Tongue (tissue), 2 donors: ENCODE data around the gene GPR6. TPM values are rescaled to one million over a fixed set of nuclear protein-coding genes. Genes with fewer than 3 reads are reported as not detected.

ENCODE experiments used
- DNase-seq: peaks from one replicate; pipeline ENCODE4 v3.0.0-alpha.2; 2015
- total RNA-seq: library from RNA; depleted of rRNA; stranded (reverse); fragments of >200 nt; gene quantifications from one replicate; pipeline ENCODE4 v1.2.3, GENCODE V29; 2014

The GPR6 gene
- 0.41 TPM for total RNA-seq

GRCh38 chr6:109978174-109979032, at the start of gene GPR6:
Gene GPR6 (plus strand): TSS chr6:109978311. CDS start chr6:109979113, 802 bp downstream.
- DNase-seq, result peak; percentile 87

- DNase-seq, result no peak
Observed at GRCh38 chr6:109934293-109934692, 43.8 kb upstream of the GPR6 start.

GRCh38 chr6:109939654-109940053, 38.5 kb upstream of the GPR6 start:
- DNase-seq, result no peak

GRCh38 chr6:109944448-109944847, 33.7 kb upstream of the GPR6 start:
- DNase-seq, result no peak

GRCh38 chr6:109945091-109945490, 33.0 kb upstream of the GPR6 start:
- no peak for DNase-seq

DNA sequence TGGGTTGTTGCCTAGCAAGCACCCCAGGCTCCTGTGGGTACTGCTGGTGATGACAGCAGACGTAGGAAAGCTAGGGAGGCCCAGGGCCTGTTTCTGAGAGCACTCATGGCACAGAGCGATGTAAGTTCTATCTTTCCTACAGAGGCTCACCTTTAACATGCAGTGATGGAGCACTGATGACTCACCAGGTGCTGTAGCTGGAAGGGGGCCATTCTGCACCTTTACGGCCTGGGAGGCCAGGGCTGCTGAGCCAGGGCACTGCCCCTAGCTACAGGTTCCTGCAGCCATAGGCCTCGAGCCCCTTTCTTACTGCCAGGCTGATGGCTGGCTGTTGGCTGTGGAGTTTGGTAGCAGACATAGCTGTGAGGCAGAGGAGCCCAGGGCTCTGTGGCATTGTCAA, 31.1 kb upstream of the GPR6 start:
- no peak for DNase-seq

DNA sequence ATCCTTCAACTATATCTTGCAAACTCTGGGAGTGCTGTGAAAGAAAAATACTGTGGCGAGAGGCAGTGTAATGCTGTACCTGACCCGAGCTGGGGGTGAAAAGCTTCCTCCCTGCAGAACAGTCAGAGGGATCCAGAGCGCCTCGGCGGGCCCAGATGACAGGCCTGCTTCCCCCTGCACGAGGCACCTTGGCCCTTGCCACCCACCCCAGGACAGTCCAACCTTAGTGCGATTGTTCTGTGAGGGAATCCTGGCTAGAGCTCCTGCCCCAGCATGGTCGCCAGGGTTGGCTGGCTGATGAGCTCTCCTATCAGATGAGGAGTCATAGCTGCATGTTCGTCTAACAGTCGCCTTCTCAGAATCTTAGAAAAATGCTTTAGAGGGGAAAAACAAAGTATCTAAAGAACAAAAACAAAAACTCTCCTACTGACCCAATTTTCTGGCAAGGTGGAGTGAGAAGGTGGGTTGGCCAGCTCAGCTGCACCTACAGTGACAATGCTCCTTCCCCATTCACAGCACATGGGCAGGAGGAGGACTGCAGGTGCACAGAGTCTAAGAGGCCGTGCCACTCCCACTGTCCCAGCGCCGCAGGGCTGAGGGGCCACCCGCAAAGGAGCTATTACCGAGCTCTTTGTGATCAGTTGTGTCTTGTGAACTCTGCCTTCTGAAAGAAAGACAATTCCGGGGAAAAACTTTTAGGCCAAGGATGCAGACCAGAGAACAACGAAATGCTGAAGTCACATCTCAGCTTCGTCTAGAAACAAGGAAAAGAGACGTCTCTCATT, 28.6 kb upstream of the GPR6 start:
- DNase-seq, result no peak

GRCh38 chr6:109955491-109955890, 22.6 kb upstream of the GPR6 start:
- no peak for DNase-seq

DNA sequence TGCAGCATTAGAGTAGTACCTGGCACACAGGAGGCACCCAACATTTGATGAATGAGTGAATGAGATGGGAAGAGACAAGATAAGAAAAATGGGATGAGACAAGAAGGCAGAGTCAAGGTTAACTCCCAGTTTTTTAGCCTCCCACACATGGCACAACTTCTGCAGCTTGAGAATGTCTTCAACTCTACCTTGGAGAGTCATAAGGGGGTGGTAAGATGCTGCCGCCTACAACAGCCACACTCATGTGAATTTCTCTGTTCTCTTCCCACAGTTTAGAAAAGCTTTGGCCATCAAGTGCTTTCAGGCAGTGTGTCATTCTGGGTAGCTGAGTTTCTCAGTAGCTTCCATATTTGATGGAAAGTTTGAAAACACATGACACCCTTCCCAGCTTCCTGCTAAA, 19.5 kb upstream of the GPR6 start:
- DNase-seq, result no peak

- no peak for DNase-seq
Observed at GRCh38 chr6:109961611-109962041, 16.5 kb upstream of the GPR6 start.

DNA sequence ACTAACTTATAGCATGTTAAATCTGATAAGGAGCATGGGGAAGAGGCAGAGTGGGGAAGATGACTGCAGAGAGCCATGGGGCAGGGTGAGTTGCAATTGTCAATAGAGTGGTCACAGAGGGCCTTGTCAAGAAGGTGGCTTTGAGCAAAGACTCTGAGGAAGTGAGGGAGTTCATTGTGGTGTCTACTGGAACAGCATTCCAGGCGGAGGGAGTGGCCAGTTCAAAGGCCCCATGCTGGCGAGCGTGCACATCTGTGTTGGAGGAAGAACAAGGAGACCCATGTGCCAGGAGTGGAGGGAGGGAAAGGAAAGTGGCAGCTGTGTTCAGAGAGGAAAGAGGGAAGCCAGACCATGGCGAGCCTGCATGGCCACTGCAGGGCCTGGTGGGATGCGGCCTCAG, 15.8 kb upstream of the GPR6 start:
- DNase-seq, result no peak

DNA sequence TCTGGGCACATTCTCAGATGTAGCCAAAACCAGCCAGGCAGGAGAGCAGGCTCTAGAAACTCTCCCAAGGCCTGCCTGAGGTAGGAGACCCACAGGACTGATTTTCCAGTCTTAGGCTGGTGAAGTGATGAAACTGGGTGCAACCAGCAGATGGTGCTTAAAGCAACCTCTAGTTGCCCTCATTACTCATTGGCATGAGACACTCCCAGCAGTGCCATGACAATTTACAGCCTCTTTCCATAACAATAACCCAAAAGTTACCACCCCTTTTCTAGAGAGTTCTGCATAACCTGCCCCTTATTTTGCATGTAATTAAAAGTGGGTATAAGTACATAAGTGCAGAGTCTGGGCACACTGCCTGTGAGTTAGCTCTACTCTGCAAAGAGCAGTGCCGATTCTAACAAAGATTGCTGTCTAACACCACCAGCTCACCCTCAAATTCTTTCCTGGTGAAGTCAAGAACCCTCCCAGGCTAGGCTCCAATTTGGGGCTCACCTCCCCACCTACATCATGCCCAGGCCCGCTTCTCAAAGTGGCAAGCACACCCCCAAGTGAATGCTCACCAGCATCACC, 14.4 kb upstream of the GPR6 start:
- no peak for DNase-seq

DNA sequence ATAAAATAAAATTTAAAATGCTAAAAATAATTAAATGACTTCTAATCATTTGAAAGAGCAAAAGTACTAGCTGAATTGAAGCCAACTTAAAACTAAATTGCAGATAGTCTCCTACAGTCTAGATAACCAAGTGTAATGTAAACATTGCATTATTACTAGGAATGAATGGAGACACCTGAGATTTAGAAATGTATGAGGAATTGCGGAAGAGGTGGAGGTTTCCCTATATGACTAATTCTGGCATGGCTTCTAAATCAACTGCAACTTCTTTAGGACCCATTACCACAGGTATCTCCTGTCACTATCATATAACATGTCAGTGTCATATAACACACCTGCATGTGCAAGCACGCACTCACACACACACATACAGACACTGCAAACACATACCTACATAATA, 13.2 kb upstream of the GPR6 start:
- DNase-seq, result no peak

DNA sequence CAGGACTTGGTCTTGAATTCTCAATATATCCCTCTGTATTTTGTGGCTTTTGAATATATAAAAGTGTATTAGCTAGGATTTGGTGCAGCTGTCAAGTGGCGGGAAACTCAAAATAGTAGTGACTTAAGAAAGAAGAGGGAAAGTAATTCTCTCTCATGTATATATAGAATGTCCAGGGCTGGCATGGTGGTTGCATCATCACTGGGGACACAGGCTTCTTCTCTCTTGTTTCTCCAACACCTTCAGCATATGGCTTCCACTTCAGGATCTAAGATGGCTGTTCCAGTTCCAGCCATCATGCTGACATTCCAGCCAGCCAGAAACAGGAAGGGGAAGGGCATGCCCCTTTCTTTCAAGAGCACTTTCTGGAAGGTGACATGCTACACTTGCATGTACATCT, 11.8 kb upstream of the GPR6 start:
- DNase-seq, result no peak

DNA sequence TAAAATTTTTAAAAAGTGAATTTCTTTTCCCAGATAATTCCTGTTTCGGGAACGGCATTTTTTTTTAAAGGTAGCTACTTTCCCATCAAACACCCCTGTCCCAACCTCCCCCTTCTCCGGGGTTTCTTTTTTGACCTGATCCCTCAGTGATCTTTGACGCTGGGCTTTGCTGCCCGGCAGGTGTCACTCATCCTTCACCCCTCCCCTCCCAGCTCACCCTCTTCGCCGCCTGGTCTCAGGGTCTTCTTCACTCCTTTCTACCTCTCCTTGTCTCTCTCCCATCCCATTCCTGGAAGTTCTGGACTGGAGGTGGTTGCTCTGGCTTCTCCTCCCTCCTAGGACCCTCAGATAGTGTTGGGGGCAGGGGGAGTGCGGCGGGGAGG, 329 bp upstream of the GPR6 start:
- no peak for DNase-seq

DNA sequence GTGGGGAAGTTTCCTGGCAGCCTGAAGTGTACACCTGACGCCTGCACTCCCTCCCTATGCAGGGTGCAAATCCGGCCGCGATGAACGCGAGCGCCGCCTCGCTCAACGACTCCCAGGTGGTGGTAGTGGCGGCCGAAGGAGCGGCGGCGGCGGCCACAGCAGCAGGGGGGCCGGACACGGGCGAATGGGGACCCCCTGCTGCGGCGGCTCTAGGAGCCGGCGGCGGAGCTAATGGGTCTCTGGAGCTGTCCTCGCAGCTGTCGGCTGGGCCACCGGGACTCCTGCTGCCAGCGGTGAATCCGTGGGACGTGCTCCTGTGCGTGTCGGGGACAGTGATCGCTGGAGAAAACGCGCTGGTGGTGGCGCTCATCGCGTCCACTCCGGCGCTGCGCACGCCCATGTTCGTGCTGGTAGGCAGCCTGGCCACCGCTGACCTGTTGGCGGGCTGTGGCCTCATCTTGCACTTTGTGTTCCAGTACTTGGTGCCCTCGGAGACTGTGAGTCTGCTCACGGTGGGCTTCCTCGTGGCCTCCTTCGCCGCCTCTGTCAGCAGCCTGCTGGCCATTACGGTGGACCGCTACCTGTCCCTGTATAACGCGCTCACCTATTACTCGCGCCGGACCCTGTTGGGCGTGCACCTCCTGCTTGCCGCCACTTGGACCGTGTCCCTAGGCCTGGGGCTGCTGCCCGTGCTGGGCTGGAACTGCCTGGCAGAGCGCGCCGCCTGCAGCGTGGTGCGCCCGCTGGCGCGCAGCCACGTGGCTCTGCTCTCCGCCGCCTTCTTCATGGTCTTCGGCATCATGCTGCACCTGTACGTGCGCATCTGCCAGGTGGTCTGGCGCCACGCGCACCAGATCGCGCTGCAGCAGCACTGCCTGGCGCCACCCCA, 1.2 kb downstream of the GPR6 start:
- DNase-seq, result no peak

GRCh38 chr6:109984410-109984809, 6.3 kb downstream of the GPR6 start:
- DNase-seq, result no peak

DNA sequence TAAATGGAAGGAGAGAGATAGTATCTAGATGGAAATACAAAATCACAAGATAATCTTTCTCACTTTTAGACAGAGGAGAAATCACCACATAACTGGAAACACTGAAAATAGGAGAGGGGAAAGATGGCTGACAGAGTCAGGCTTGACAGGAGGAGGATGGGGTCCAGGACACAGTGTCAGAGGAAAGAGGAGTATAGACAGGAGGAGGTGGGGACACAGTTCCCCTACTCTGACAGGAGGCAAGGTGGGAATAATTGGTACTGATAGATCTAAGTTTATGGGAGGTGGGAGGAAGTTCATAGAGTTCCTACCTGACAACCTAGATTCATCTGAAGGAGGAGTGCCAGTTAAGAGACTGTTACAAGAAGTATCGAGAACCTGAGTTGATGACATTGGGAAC, 9.1 kb downstream of the GPR6 start:
- DNase-seq, result no peak

- no peak for DNase-seq
Observed at GRCh38 chr6:109991201-109992101, 13.3 kb downstream of the GPR6 start.

- no peak for DNase-seq
Observed at GRCh38 chr6:109998159-109998785, 20.2 kb downstream of the GPR6 start.

GRCh38 chr6:109999740-110000139, 21.6 kb downstream of the GPR6 start:
- DNase-seq, result no peak
